SK-N-SH (cell line): ENCODE results near the gene SYT6. TPM values are rescaled to one million over a fixed set of nuclear protein-coding genes. Genes with fewer than 3 reads are reported as not detected.

Experiments used
- CTCF ChIA-PET: fragments of 300-600, 350-600 bp; formaldehyde crosslinking; extraction: SDS; loops from one replicate; lab custom pipeline; 2021; lab: Yijun Ruan, JAX
- POLR2A ChIA-PET: fragments of 350-600 bp; sonication (Branson Sonifier 250); formaldehyde crosslinking; extraction: SDS; loops from one replicate; lab custom pipeline; 2020; ENCODE audit warnings: antibody characterized with exemption, inconsistent platforms; lab: Yijun Ruan, JAX
- DNase-seq: peaks from one replicate; pipeline ENCODE4 v3.0.0; 2012
- H2AFZ ChIP-seq: fragments of 200-600 bp; sonication (generic); 2 replicates; pipeline ENCODE4 v1.8.1; 2016; ENCODE audit warnings: antibody characterized with exemption, mild to moderate bottlenecking, low read depth
- H3F3A ChIP-seq: fragments of 200-600 bp; sonication (generic); replicated peaks from 2 replicates; pipeline ENCODE3; 2016; ENCODE audit warnings: antibody characterized with exemption, mild to moderate bottlenecking; ENCODE audit not compliant: insufficient read depth
- H3K27ac ChIP-seq, 2 experiments: fragments of 200-500 bp in 1 of 2; fragments of 200-600 bp in 1 of 2; sonication (Bioruptor generic) in 1 of 2; sonication (generic), shearing (Covaris generic) in 1 of 2; 2 replicates each; pipeline versions ENCODE4 v1.5.1 to v1.6.1; 2014 to 2016; ENCODE audit warnings: low read depth in 2 of 2, inconsistent platforms in 1 of 2, low read length in 1 of 2, mild to moderate bottlenecking in 1 of 2, mixed read lengths in 1 of 2
- H3K27me3 ChIP-seq: fragments of 200-600 bp; sonication (generic), shearing (Covaris generic); 2 replicates; pipeline ENCODE4 v1.6.1; 2016; ENCODE audit warnings: mixed run types; ENCODE audit not compliant: insufficient read depth
- H3K36me3 ChIP-seq, 2 experiments: fragments of 200-500 bp in 1 of 2; fragments of 200-600 bp in 1 of 2; sonication (Bioruptor generic) in 1 of 2; sonication (generic) in 1 of 2; replicated peaks in 1 of 2; 2 replicates each; pipeline versions ENCODE3 to v1.5.1; 2014 to 2016; ENCODE audit warnings: low read length in 1 of 2, mild to moderate bottlenecking in 1 of 2; ENCODE audit not compliant: insufficient read depth in 2 of 2, control insufficient read depth in 1 of 2
- H3K4me1 ChIP-seq, 2 experiments: fragments of 200-500 bp in 1 of 2; fragments of 200-600 bp in 1 of 2; sonication (Bioruptor generic) in 1 of 2; sonication (generic), shearing (Covaris generic) in 1 of 2; 2 replicates each; pipeline versions ENCODE4 v1.5.1 to v1.6.1; 2014 to 2016; ENCODE audit warnings: low read depth in 1 of 2, low read length in 1 of 2, mixed run types in 1 of 2; ENCODE audit not compliant: insufficient read depth in 2 of 2, control insufficient read depth in 1 of 2
- H3K4me2 ChIP-seq: fragments of 200-600 bp; sonication (generic), shearing (Covaris generic); 2 replicates; pipeline ENCODE4 v1.6.1; 2017; ENCODE audit warnings: mixed run types
- H3K4me3 ChIP-seq, 2 experiments: fragments of 200-500 bp in 1 of 2; fragments of 200-600 bp in 1 of 2; sonication (Bioruptor generic) in 1 of 2; sonication (generic), shearing (Covaris generic) in 1 of 2; 2 replicates each; pipeline versions ENCODE4 v1.5.1 to v1.8.1; 2014 to 2016; ENCODE audit warnings: low read depth in 2 of 2, inconsistent platforms in 1 of 2, low read length in 1 of 2, mild to moderate bottlenecking in 1 of 2, mixed read lengths in 1 of 2, moderate library complexity in 1 of 2
- H3K79me2 ChIP-seq: fragments of 200-600 bp; sonication (generic); 2 replicates; pipeline ENCODE4 v1.8.1; 2017; ENCODE audit warnings: mild to moderate bottlenecking; ENCODE audit not compliant: insufficient read depth
- H3K9ac ChIP-seq: fragments of 200-600 bp; sonication (generic); 2 replicates; pipeline ENCODE4 v1.6.1; 2017; ENCODE audit warnings: mixed run types
- H3K9me2 ChIP-seq: fragments of 200-600 bp; sonication (generic); 2 replicates; pipeline ENCODE4 v1.6.1; 2017; ENCODE audit warnings: mixed run types
- H3K9me3 ChIP-seq: fragments of 200-600 bp; sonication (generic); 2 replicates; pipeline ENCODE4 v1.6.1; 2017; ENCODE audit warnings: mixed run types, mild to moderate bottlenecking, moderate library complexity
- H4K20me1 ChIP-seq: fragments of 200-600 bp; sonication (generic); 2 replicates; pipeline ENCODE4 v1.6.1; 2017; ENCODE audit warnings: mild to moderate bottlenecking, mixed run types; ENCODE audit not compliant: insufficient read depth
- CHD2 ChIP-seq: fragments of 150-350 bp; IDR thresholded peaks from 2 replicates; pipeline ENCODE4 v1.6.1; 2018; ENCODE audit warnings: low read length; ENCODE audit not compliant: partially characterized antibody
- ELF1 ChIP-seq: IDR thresholded peaks from 2 replicates; pipeline ENCODE4 v1.4.0; 2012
- EP300 ChIP-seq, 2 experiments: IDR thresholded peaks; 2 replicates each; pipeline versions ENCODE4 v1.4.0 to v1.6.1; 2012; ENCODE audit warnings: borderline replicate concordance in 1 of 2, low read depth in 1 of 2, low read length in 1 of 2
- EZH2phosphoT487 ChIP-seq: fragments of 200-600 bp; sonication (generic); IDR thresholded peaks from 2 replicates; pipeline ENCODE4 v1.6.1; 2017; ENCODE audit warnings: low read depth, mixed run types, mild to moderate bottlenecking, antibody characterized with exemption, moderate library complexity, borderline replicate concordance
- FOXJ3 ChIP-seq: sonication (generic); formaldehyde crosslinking; IDR thresholded peaks from 2 replicates; pipeline ENCODE4 v1.5.1; 2020; ENCODE audit warnings: mild to moderate bottlenecking, missing genetic modification reagents
- FOXM1 ChIP-seq: IDR thresholded peaks from 2 replicates; pipeline ENCODE4 v1.4.0; 2012; ENCODE audit warnings: low read depth, mild to moderate bottlenecking
- GABPA ChIP-seq: IDR thresholded peaks from 2 replicates; pipeline ENCODE4 v1.4.0; 2012; ENCODE audit warnings: low read depth, mild to moderate bottlenecking
- MEF2A ChIP-seq: IDR thresholded peaks from 2 replicates; pipeline ENCODE4 v1.4.0; 2012; ENCODE audit warnings: low read depth, borderline replicate concordance
- MXI1 ChIP-seq: IDR thresholded peaks from 2 replicates; pipeline ENCODE4 v1.6.1; 2012; ENCODE audit warnings: mild to moderate bottlenecking, low read depth, low read length, improper control_type of control experiment
- NFIC ChIP-seq: IDR thresholded peaks from 2 replicates; pipeline ENCODE4 v1.4.0; 2012; ENCODE audit warnings: borderline replicate concordance
- NRF1 ChIP-seq: IDR thresholded peaks from 2 replicates; pipeline ENCODE4 v1.6.1; 2012; ENCODE audit warnings: low read depth, mild to moderate bottlenecking, low read length
- POLR2AphosphoS5 ChIP-seq: IDR thresholded peaks from 2 replicates; pipeline ENCODE4 v1.6.1; 2012; ENCODE audit warnings: low read depth, low read length
- RAD21 ChIP-seq: IDR thresholded peaks from 2 replicates; pipeline ENCODE4 v1.6.1; 2012; ENCODE audit warnings: mild to moderate bottlenecking, low read length
- SIN3A ChIP-seq: IDR thresholded peaks from 2 replicates; pipeline ENCODE4 v1.6.1; 2012; ENCODE audit warnings: low read depth, mild to moderate bottlenecking, low read length, moderate library complexity, borderline replicate concordance
- YY1 ChIP-seq: IDR thresholded peaks from 2 replicates; pipeline ENCODE4 v1.4.0; 2012; ENCODE audit warnings: low read depth, mild to moderate bottlenecking
- WGBS: methylation state at CpG from one replicate; pipeline ENCODE4 v1.1.6; 2017; ENCODE audit warnings: low lambda C conversion rate; 5-methylcytosine and 5-hydroxymethylcytosine counted together
- polyA plus RNA-seq, 3 experiments: library from polyadenylated mRNA; depleted of rRNA; stranded (reverse); fragments of >200 nt; gene quantifications; 2 replicates each; pipeline ENCODE4 v1.2.3, GENCODE V29; 2012
- TF ChIP-seq, protein P1 (sequence below): IDR thresholded peaks from 2 replicates; pipeline ENCODE4 v1.6.1; 2012; ENCODE audit warnings: mild to moderate bottlenecking, low read depth, low read length, moderate library complexity
- TF ChIP-seq, protein P2 (sequence below): IDR thresholded peaks from 2 replicates; pipeline ENCODE4; 2012
- TF ChIP-seq, protein P3 (sequence below): IDR thresholded peaks from 2 replicates; pipeline ENCODE4 v1.4.0; 2012; ENCODE audit warnings: low read depth
- TF ChIP-seq, protein P4 (sequence below): fragments of 150-350 bp; IDR thresholded peaks from 2 replicates; pipeline ENCODE4 v1.6.1; 2017; ENCODE audit warnings: antibody characterized with exemption, low read length, low read depth, borderline replicate concordance

The SYT6 gene
- polyA plus RNA-seq, 1 of the 3 experiments (the other 2 are of a cell fraction): not detected

GRCh38 chr1:114156538-114157274 is 3.0 kb upstream of the SYT6 start:
- no peaks in the 10 kb centered on the region for H3K9me2 ChIP-seq
- H3F3A ChIP-seq: peaks cover 9% of the 10 kb centered on the region
- no peak overlapping the region for H3K4me2 ChIP-seq
- no peaks in the 10 kb centered on the region for H3K9me3 ChIP-seq
- peaks cover 78% of the 10 kb centered on the region for H3K27me3 ChIP-seq
- H4K20me1 ChIP-seq: peaks cover 7% of the 10 kb centered on the region; the same call in 1 of the 2 replicates
- H3K4me1 ChIP-seq: peaks cover 6 to 9% of the 10 kb centered on the region in 2 experiments; a peak in 2 of 4 replicates
- WGBS: 20% methylated on average over 5 of the region's 5 CpGs
- no peak for TF ChIP-seq EZH2phosphoT487
- TF ChIP-seq, protein P1, sequence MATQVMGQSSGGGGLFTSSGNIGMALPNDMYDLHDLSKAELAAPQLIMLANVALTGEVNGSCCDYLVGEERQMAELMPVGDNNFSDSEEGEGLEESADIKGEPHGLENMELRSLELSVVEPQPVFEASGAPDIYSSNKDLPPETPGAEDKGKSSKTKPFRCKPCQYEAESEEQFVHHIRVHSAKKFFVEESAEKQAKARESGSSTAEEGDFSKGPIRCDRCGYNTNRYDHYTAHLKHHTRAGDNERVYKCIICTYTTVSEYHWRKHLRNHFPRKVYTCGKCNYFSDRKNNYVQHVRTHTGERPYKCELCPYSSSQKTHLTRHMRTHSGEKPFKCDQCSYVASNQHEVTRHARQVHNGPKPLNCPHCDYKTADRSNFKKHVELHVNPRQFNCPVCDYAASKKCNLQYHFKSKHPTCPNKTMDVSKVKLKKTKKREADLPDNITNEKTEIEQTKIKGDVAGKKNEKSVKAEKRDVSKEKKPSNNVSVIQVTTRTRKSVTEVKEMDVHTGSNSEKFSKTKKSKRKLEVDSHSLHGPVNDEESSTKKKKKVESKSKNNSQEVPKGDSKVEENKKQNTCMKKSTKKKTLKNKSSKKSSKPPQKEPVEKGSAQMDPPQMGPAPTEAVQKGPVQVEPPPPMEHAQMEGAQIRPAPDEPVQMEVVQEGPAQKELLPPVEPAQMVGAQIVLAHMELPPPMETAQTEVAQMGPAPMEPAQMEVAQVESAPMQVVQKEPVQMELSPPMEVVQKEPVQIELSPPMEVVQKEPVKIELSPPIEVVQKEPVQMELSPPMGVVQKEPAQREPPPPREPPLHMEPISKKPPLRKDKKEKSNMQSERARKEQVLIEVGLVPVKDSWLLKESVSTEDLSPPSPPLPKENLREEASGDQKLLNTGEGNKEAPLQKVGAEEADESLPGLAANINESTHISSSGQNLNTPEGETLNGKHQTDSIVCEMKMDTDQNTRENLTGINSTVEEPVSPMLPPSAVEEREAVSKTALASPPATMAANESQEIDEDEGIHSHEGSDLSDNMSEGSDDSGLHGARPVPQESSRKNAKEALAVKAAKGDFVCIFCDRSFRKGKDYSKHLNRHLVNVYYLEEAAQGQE: peak; percentile 87
- ChIA-PET POLR2A (no interaction called here), CTCF (interaction anchor here (0.7 to 1.4 kb wide), 3 partner anchors 46 to 189 kb away, joined by 3 read pairs; no protein-coding TSS in a partner anchor)
- no peak overlapping the region for H2AFZ ChIP-seq
- DNase-seq: no peak
- no peaks in the 10 kb centered on the region for H3K36me3 ChIP-seq
- H3K9ac ChIP-seq: no peak overlapping the region
- H3K27ac ChIP-seq: no peak overlapping the region
- no peaks in the 10 kb centered on the region for H3K79me2 ChIP-seq
- no peak overlapping the region for H3K4me3 ChIP-seq

DNA sequence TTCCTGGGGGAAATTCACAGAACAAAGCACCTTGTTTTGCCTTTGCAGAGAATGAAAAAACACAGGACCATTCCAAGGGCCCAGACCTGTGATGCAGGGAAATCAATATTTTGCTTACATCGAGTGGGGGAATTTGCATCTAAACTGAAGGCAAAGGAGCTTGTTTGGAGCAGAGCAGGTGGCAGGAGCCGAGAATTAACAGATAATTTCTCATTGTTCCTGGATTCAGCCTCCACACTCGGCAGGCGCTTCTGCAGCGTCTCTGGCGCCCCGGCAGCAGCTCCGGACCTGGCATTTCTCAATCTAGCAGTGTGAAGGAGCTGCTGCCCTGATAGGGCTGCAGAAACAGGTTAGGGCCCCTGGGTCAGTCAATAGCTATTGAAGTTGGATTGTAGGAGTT is 2.0 kb upstream of the SYT6 start:
- 8% methylated on average over 8 of the region's 8 CpGs for WGBS

More for the DNA sequence above, 2.0 kb upstream of the SYT6 start:
- Histone ChIP-seq H2AFZ (no peak overlapping the region), H3K27me3 (peaks cover 80% of the 10 kb centered on the region), H3K9me2 (no peaks in the 10 kb centered on the region), H3K4me3 (no peak overlapping the region), H4K20me1 (peaks cover 7% of the 10 kb centered on the region; the same call in 1 of the 2 replicates), H3K36me3 (no peaks in the 10 kb centered on the region), H3K9ac (no peak overlapping the region), H3K79me2 (no peaks in the 10 kb centered on the region), H3K27ac (no peak overlapping the region), H3K9me3 (no peaks in the 10 kb centered on the region), H3K4me1 (peaks cover 6 to 9% of the 10 kb centered on the region in 2 experiments; a peak in 2 of 4 replicates), H3F3A (peaks cover 9% of the 10 kb centered on the region), H3K4me2 (no peak overlapping the region)
- ChIA-PET CTCF (interaction anchor here (0.6 to 3.1 kb wide), 5 partner anchors 12 to 1120 kb away, joined by 3 to 14 read pairs (median 3); no protein-coding TSS in a partner anchor), POLR2A (no interaction called here)
- TF ChIP-seq NRF1 (no peak), EP300 (IDR thresholded peaks at IDR 0.05; ENCODE audit: borderline replicate concordance in 1 of 2, low read depth in 1 of 2, low read length in 1 of 2) (no peak), SIN3A (no peak), ELF1 (no peak), NFIC (no peak), CHD2 (no peak), FOXM1 (no peak), GABPA (no peak), POLR2AphosphoS5 (no peak), MEF2A (no peak), YY1 (no peak), MXI1 (no peak), RAD21 (no peak), FOXJ3 (CRISPR knock-in tag) (no peak)
- TF ChIP-seq, protein P2, sequence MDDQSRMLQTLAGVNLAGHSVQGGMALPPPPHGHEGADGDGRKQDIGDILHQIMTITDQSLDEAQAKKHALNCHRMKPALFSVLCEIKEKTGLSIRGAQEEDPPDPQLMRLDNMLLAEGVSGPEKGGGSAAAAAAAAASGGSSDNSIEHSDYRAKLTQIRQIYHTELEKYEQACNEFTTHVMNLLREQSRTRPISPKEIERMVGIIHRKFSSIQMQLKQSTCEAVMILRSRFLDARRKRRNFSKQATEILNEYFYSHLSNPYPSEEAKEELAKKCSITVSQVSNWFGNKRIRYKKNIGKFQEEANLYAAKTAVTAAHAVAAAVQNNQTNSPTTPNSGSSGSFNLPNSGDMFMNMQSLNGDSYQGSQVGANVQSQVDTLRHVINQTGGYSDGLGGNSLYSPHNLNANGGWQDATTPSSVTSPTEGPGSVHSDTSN: no peak
- TF ChIP-seq, protein P3, sequence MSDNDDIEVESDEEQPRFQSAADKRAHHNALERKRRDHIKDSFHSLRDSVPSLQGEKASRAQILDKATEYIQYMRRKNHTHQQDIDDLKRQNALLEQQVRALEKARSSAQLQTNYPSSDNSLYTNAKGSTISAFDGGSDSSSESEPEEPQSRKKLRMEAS: no peak
- TF ChIP-seq, protein P4, sequence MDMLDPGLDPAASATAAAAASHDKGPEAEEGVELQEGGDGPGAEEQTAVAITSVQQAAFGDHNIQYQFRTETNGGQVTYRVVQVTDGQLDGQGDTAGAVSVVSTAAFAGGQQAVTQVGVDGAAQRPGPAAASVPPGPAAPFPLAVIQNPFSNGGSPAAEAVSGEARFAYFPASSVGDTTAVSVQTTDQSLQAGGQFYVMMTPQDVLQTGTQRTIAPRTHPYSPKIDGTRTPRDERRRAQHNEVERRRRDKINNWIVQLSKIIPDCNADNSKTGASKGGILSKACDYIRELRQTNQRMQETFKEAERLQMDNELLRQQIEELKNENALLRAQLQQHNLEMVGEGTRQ: no peak
- no peak for DNase-seq
